Cardiac septum (tissue), 1 donor: ENCODE results near the gene FNIP1. TPM values are rescaled to one million over a fixed set of nuclear protein-coding genes. Genes with fewer than 3 reads are reported as not detected.
"Not testable (repeated sequence)": the region's sequence is repeated elsewhere in the genome, so short reads cannot be mapped to it uniquely, and the experiment has no call there.

Source experiments
- DNase-seq: peaks from one replicate; pipeline ENCODE4 v3.0.0-alpha.2; 2020; ENCODE audit warnings: low spot score
- intact Hi-C: fragments of 100-400 bp; cut with DNase I; formaldehyde crosslinking; loops from one replicate; pipeline ENCODE4 v1.14.0; 2022
- total RNA-seq: library from RNA; stranded (reverse); fragmentation: NEBNext Ultra II Directional; extraction: Animal tissue kit (Norgen Biotek cat#: 25700); gene quantifications from one replicate; pipeline ENCODE4 v1.2.1, GENCODE V29; 2021
- donor health status: DM: no; HTN: no; CAD: no.

Gene FNIP1
- total RNA-seq, 1 donor from 2014 or later: 31.6 TPM

GRCh38 chr5:131716650-131717049, 80.2 kb downstream of the FNIP1 start:
- DNase-seq: no peak
- intact Hi-C loops: no loop called here

GRCh38 chr5:131710391-131710790, 86.4 kb downstream of the FNIP1 start:
- intact Hi-C loops: no loop called here
- no peak for DNase-seq

- no peak for DNase-seq
- intact Hi-C loops: no loop called here
Measured at GRCh38 chr5:131709043-131709442, 87.8 kb downstream of the FNIP1 start.

- intact Hi-C loops: no loop called here
- DNase-seq: peak; percentile 80
Measured at GRCh38 chr5:131706281-131706680, 90.5 kb downstream of the FNIP1 start.

GRCh38 chr5:131694926-131695325, 101.9 kb downstream of the FNIP1 start:
- DNase-seq: no peak
- intact Hi-C loops: no loop called here

GRCh38 chr5:131693894-131694293, 102.9 kb downstream of the FNIP1 start:
- DNase-seq: no peak
- intact Hi-C loops: no loop called here

GRCh38 chr5:131685516-131686171, 111.2 kb downstream of the FNIP1 start:
- no peak for DNase-seq
- intact Hi-C loops: no loop called here

GRCh38 chr5:131684595-131684994, 112.2 kb downstream of the FNIP1 start:
- DNase-seq: no peak
- intact Hi-C loops: no loop called here

- intact Hi-C loops: no loop called here
Measured at GRCh38 chr5:131684051-131684450, 112.8 kb downstream of the FNIP1 start.

GRCh38 chr5:131682826-131683225, 114.0 kb downstream of the FNIP1 start:
- no peak for DNase-seq
- intact Hi-C loops: no loop called here

More at GRCh38 chr5:131684051-131684450, 112.8 kb downstream of the FNIP1 start:
- DNase-seq: no peak

- intact Hi-C loops: no loop called here
- no peak for DNase-seq
Measured at GRCh38 chr5:131682175-131682574, 114.6 kb downstream of the FNIP1 start.

GRCh38 chr5:131679911-131680310, 116.9 kb downstream of the FNIP1 start:
- intact Hi-C loops: no loop called here
- DNase-seq: no peak

- DNase-seq: peak; percentile 81
- intact Hi-C loops: not testable (repeated sequence)
Measured at GRCh38 chr5:131678273-131678672, 118.5 kb downstream of the FNIP1 start.

- intact Hi-C loops: no loop called here
- DNase-seq: no peak
Measured at GRCh38 chr5:131677115-131677514, 119.7 kb downstream of the FNIP1 start.

- no peak for DNase-seq
- intact Hi-C loops: loop anchor here (2.0 to 5.0 kb wide), 2 partner anchors 35 to 124 kb away; partner anchors contain the start of genes FNIP1 and RAPGEF6
Measured at GRCh38 chr5:131672776-131673175, 124.0 kb downstream of the FNIP1 start.

- intact Hi-C loops: loop anchor here (2.0 to 5.0 kb wide), 2 partner anchors 35 to 125 kb away; partner anchors contain the start of genes FNIP1 and RAPGEF6
- DNase-seq: no peak
Measured at GRCh38 chr5:131671994-131672655, 124.7 kb downstream of the FNIP1 start.

- intact Hi-C loops: loop anchor here (5.0 kb wide), 1 partner anchor 34 kb away; the partner anchor contains the start of gene RAPGEF6
- no peak for DNase-seq
Measured at GRCh38 chr5:131671409-131671808, 125.4 kb downstream of the FNIP1 start.

GRCh38 chr5:131664929-131665328, 131.9 kb downstream of the FNIP1 start:
- intact Hi-C loops: no loop called here
- DNase-seq: no peak

- intact Hi-C loops: no loop called here
- DNase-seq: no peak
Measured at GRCh38 chr5:131661933-131662332, 134.9 kb downstream of the FNIP1 start.

- no peak for DNase-seq
- intact Hi-C loops: no loop called here
Measured at GRCh38 chr5:131659841-131660240, 137.0 kb downstream of the FNIP1 start.

- intact Hi-C loops: no loop called here
- no peak for DNase-seq
Measured at GRCh38 chr5:131659290-131659689, 137.5 kb downstream of the FNIP1 start.
